Inflammatory macrophage (primary cell): ENCODE data around the gene HIGD1B.
"Not testable (repeated sequence)": the region's sequence is repeated elsewhere in the genome, so short reads cannot be mapped to it uniquely, and the experiment has no call there.

Experiments
- DNase-seq, 2 donors: peaks; one replicate each; pipeline ENCODE4 v3.0.0-alpha.2; 2020 to 2022
- total RNA-seq, 18 experiments: gene quantifications; one replicate each; lab custom pipeline; 2026; ENCODE audit warnings: mixed read lengths in 6 of 18, inconsistent platforms in 2 of 18; lab: John Stamatoyannopoulos, UW

Gene HIGD1B
- 0 to 0.05 (median 0) reads per million in 18 experiments for total RNA-seq

DNA sequence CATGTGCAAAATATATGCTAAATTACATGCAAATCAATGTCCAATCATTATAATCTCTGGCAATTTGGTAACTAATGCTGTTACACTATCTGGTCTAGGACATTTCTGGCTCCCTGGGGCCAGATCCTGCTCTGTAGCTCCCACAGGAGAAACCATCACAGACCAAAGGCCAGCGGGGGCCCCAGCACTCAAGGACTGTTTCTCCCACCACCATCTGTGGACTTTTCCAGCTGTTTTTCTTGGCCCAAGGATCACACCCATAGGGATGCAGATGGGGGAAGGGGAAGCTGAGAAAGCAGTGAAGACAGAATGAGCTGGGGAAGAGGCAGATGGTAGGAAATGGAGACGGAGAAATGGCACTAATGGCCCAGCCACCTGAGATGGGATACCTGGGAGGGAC lies at the start of gene HIGD1B:
Gene HIGD1B, plus strand, starts transcription at position 298 of the 400 bp plus-strand sequence. CDS start 270 bp downstream, outside the sequence.
- DNase-seq: no peak

DNA sequence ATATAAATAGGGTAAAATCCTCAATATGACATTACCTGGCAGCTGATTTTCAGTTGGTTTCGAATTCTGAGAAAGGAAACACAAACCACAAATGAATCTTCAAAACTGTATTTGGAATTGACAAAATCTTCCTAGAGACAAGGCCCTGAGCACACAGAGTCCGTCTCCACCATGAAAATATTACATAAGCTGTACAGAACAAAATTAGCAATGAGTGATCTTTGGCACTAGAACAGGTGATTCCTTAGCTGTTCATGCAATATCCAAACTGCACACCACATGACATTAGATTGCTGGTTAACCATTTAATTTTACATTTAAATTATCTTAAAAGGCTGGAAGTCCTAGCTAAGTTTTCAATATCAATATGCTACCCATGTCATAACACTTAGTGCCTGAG lies 49.3 kb upstream of the HIGD1B start:
- no peak for DNase-seq

DNA sequence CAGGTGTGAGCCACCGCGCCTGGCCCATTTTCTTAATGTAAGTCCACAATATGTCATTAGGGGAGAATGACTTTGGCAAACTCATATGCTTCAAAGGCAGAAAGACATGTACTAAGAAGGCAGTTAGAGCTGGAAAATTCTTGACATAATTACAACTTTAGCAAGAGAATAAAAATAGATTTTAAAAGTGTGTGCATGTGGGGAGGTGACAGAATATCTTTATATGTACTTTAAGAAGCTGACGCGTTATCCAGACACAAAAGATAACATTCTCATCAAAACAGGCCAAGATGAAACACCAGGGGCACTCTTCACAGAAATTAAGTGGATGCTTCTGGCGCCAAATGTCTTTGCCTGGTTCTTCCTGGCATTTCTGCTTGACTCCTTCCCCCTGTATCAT lies 45.8 kb upstream of the HIGD1B start:
- no peak for DNase-seq

GRCh38 chr17:44804302-44805089 lies 43.2 kb upstream of the HIGD1B start:
- no peak for DNase-seq

DNA sequence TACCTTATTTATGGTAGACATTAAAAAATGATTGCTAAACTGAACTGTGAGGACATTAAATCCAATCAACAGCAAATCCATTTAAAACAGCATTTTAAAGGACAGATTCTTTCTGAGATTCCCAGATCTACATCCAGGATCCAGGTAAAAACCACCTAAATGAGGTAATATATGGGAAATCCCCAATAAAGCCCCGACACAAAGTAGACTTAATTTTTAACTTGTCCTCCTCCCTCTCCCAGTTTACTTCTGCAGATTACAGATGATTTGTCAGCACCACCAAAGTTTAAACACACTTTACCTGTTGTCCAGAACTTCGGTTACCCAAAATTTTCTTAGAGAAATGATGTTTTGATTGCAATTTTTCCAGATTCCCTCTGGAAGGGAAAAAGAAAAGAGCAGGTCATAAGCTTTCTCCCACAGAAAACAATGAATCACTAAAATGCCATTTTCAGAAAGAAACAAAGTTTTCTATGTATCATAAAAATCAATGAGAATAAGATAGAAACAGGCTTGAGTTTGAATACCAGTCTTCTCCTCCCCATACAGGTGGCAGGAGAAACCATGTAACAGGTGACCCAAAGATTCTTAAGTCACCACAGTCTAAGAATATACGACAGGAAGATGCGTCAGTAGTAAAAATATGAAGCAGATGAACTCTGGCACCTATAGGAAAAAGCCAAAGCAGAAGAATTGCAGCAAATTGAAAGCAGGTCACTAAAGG lies 40.4 kb upstream of the HIGD1B start:
- DNase-seq: no peak

DNA sequence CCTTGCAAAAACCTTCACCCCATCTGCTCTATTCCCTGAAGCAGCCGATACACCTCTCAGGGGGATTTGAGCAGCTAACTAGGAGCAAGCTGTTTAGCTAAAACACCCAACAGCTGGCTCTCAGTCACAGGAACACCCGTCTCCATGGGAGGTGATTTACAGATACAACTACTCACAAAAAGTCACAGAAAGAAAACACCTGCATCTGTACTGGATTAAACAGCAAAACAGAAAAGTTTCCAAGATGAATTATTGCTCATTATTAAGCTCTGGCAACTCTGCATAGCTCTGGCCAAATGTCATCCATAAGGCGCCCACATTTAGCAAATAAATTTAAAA lies 39.9 kb upstream of the HIGD1B start:
- no peak for DNase-seq

GRCh38 chr17:44808156-44808555 lies 39.5 kb upstream of the HIGD1B start:
- no peak for DNase-seq

GRCh38 chr17:44808656-44809388 lies 38.9 kb upstream of the HIGD1B start:
- DNase-seq: not testable (repeated sequence)

- DNase-seq: no peak
Measured at GRCh38 chr17:44812263-44812662, 35.4 kb upstream of the HIGD1B start.

- not testable (repeated sequence) for DNase-seq
Measured at GRCh38 chr17:44818508-44818907, 29.2 kb upstream of the HIGD1B start.

- DNase-seq: no peak
Measured at GRCh38 chr17:44820631-44821212, 27.0 kb upstream of the HIGD1B start.

DNA sequence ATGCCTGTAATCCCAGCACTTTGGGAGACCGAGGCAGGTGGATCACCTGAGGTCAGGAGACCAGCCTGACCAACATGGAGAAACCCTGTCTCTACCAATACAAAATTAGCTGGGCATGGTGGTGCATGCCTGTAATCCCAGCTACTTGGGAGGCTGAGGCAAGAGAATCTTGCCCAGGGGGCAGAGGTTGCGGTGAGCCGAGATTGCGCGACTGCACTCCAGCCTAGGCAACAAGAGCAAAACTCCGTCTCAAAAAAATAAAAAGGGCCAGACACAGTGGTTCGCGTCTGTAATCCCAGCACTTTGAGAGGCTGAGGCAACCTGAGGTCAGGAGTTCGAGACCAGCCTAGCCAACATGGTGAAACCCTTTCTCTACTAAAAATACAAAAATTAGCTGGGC lies 22.4 kb upstream of the HIGD1B start:
- not testable (repeated sequence) for DNase-seq

- no peak for DNase-seq
Measured at GRCh38 chr17:44826123-44826790, 21.4 kb upstream of the HIGD1B start.

DNA sequence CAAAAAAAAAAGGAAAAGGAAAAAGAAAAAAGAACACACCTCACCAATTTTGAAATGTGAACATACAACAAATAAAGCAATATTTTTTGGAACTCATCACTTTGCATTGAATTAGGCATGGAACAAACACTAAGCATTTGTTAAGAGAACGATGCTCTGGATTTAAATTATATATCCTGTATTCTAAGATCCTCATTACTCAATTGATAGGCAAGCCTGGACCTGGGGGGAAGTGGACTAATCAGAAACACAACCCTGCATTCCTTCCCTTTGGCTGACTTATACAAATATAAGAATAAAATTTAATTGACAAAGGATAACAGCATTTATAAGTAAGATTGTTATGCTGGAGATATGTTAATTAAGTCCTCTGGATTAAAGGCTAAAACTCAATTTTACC lies 19.8 kb upstream of the HIGD1B start:
- no peak for DNase-seq

DNA sequence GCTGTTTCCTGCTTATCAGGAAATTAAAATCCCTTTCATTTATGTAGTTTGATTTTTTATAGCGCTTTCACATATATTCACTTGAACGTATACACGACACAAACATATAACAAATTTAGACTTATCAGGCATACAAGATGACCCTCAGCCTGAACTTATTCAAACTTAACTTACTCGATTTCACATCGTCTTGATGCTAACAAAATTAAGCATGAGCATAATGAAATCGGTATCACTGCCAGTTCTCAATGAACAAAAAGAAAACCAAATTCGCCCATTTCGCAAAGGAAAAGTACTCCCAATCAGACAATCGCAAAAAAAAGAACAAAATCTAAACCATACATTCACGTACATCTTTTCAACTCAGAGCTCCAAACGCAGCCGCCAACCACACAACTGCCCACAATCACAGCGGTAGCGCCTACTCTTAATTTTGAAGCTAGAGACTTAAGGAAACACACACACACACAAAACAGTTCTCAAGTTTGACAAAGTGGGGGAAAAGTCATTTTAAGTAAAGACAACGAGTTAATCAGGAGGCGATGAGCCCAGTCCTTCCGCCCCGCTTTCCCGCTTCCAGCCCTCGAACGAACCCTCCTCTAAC lies 18.7 kb upstream of the HIGD1B start:
- DNase-seq: peak; percentile 13

DNA sequence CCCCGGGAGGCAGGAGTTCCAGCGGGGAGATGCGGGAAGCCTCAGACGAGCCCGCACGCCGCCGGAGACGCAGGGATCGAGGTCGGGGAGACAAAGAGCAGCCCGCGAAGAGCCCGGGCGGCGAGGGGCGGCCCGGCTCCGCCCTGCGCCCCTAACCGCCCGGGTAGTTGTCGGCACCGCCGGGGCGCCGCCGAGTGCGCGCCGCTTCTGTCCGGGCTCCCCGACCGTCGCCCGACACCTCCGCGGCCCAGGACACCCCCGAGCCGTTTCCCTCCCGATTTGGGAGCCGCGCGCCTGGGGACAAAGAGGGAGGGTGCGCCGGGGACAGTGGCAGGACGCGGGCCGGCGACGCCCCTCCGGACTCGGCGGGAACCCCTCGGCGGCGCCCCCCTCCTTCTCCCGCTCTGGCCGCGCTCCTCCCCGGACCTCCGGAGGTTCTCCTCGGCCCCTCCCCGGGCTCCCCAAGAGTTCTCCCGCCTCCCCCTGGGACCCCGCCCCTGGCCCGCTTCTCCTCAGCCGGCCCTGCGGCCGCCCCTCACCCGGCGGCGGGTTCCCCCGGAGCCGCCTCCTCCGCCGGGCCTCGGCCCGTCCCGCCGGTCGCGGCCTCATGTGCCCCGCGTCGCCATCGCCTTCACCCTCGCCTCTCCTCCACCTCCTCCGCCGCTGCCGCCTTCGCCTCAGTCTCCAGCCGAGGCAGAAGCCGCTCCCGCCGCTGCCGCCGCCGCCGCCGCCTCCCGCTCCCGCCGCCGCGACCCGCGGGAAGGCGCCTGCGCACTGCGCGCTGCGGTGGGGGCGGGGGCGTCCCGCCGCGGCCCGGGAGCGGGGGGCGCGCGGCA lies 17.9 kb upstream of the HIGD1B start, which contains the start of gene GJC1:
Gene GJC1, minus strand, starts transcription at position 765 of the 836 bp plus-strand sequence. CDS start 24,470 bp downstream, outside the sequence.
- no peak for DNase-seq

- DNase-seq: no peak
Measured at GRCh38 chr17:44830359-44831288, 17.1 kb upstream of the HIGD1B start.

- DNase-seq: no peak
Measured at GRCh38 chr17:44831371-44831770, 16.3 kb upstream of the HIGD1B start.

GRCh38 chr17:44832805-44833204 lies 14.9 kb upstream of the HIGD1B start:
- no peak for DNase-seq

GRCh38 chr17:44837196-44837595 lies 10.5 kb upstream of the HIGD1B start:
- no peak for DNase-seq
